NK-92 (cell line): ENCODE measurements around the gene GOLGA8Q.
"Not testable (repeated sequence)": the region's sequence is repeated elsewhere in the genome, so short reads cannot be mapped to it uniquely, and the experiment has no call there.

Experiments used
- DNase-seq: peaks from one replicate; lab custom pipeline; 2025; ENCODE audit not compliant: unreplicated experiment; lab: John Stamatoyannopoulos, UW

The GOLGA8Q gene, protein sequence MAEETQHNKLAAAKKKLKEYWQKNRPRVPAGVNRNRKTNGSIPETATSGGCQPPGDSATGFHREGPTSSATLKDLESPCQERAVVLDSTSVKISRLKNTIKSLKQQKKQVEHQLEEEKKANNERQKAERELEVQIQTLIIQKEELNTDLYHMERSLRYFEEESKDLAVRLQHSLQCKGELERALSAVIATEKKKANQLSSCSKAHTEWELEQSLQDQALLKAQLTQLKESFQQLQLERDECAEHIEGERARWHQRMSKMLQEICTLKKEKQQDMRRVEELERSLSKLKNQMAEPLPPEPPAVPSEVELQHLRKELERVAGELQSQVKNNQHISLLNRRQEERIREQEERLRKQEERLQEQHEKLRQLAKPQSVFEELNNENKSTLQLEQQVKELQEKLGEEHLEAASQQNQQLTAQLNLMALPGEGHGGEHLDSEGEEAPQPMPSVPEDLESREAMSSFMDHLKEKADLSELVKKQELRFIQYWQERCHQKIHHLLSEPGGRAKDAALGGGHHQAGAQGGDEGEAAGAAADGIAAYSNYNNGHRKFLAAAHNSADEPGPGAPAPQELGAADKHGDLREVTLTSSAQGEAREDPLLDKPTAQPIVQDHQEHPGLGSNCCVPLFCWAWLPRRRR

GRCh38 chr15:30551750-30552149, at the start of gene GOLGA8Q:
Gene GOLGA8Q, plus strand, starts transcription at chr15:30552050. Its CDS starts 28 bp downstream, at chr15:30552078.
- not testable (repeated sequence) for DNase-seq

GRCh38 chr15:30502904-30503781, 48.7 kb upstream of the GOLGA8Q start:
- DNase-seq = not testable (repeated sequence)

DNA sequence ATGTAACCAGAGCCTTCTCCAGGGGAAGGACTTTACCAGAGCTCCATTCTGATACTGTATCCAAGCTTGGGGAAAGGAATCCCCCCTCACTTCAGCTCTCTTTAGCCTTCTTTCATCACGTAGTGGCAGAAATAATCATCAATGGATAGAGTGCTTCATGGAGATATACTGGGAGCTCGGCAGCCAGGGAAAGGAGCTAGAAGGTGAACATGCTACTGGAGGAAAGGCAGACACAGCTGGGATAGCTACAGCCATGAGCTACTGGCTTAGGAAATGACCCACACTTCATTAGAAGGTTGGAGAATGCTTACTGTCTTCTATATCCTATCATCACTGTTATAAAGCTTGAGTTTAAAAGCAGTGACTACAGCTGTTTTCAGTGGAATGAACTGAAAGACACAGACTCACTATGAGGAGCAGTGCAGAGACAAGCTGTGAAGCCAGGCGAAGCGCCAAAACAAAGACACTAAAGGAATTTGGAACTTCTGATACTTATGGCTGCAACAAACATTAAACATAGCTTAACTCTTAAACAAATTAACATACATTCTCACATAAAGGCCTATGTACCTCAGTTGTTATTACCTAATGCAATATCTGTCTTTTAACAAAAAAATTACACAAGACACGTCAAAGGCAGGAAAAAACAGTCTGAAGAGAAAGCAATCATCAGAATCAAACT, 47.5 kb upstream of the GOLGA8Q start:
- not testable (repeated sequence) for DNase-seq

DNA sequence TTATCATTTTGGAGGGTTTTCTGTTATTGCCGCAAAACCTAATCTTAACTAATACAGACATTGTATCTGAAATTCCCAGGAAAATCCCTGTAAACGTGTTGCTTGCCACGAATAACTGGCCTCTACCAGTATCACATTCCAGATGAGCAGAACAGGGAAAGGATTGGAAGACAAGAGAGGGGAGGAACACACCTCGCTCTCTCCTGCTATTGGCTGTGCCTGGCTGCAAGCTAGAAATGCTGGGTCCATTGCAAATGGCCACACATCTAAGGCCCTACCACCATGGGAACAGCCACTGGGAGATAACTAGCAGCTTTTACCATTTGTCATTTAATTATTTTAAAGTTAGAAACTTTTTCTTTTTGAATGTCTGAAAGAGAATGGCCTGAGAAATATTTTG, 37.3 kb upstream of the GOLGA8Q start:
- not testable (repeated sequence) for DNase-seq

GRCh38 chr15:30523453-30524243, 28.2 kb upstream of the GOLGA8Q start:
- DNase-seq = not testable (repeated sequence)

DNA sequence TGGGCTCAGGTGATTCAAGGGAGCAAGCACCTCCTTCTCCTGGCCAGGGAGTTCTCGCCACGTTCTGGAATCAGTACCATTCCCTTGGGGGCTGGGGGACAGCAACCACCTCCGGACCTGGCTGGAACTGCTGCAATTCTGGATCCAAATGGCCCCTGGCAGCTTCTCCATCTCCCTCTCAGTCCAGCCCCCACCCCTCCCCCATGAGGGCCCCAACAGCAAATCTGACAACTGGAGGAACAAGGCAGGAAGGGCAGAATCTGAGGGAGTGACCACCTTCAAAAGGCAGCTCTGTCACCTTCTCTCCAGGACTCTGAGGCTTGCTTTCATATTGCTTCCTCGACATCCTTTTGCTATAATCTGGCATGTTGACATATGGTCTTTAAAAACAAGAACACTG, 25.9 kb upstream of the GOLGA8Q start:
- DNase-seq = not testable (repeated sequence)

- DNase-seq = not testable (repeated sequence)
These were observed 22.8 kb upstream of the GOLGA8Q start for GRCh38 chr15:30529049-30529448.

DNA sequence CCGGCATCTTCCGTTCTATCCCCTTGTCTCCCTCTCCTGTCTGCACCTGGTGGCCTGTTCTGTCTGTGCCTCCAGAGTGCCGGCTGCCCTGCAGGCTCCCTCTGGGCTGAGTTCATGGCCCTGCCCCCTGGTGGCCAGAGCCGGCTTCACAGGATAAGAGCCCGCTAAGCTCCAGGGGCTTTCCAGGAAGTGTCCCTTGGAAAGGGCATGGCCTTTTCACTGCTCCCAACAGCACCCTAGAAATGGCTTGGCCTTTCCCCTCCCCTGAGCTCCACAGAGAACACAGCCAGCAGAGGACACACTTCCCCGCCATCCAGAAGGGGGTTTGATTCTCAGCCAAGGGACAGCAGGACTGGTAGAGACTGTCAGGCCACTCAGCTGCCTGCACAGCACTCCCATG, 15.1 kb downstream of the GOLGA8Q start:
- not testable (repeated sequence) for DNase-seq

DNA sequence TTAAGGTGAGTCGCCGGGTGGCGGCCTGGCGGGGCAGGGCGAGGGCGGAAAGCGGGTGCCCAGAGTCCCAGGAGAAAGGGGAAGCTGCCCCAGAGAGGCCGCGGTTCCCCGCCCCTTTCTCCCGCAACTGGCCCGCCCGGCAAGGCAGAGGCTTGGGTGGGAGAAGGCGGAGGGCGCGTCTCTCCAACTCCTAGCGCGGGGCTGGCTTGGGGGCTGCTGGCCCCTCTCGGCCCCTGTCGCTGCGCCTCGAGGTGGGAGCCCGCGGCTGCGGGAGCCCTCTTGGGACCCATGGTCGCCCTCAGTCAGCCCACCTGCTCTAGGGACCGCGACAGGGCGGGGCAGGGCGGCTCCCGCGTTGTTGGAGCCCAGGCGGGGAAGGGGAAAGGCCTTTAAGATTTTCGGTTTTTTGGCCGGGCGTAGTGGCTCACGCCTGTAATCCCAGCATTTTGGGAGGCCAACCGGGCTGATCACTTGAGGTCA, 21.2 kb downstream of the GOLGA8Q start:
- DNase-seq = not testable (repeated sequence)

DNA sequence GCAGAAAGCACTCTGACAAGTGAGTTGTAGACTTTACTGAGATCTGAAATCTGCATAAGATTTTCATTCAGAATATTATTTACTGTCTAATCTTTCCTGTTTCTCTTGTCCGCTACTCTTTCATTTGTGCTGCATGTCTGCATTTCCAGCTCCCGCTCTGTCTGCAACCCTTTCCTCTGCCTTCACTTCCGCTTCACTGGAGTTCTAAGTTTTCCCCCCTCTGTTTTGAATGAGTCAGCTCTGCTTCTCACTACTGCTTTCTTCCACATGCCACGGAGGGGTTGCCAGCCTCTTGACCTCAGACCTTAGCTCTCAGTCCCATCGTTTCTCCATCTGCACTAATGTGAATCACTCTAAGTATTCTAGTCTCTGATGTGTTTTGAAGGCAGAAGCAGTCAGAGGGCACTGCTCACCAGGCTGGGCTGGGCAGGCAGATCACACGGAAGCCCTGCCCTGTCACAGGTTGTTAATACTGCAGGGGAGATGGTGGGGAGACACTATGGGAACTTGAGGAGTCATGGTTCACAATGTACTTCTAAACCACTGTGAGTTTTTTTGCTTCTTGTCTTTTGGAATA, 27.6 kb downstream of the GOLGA8Q start:
- not testable (repeated sequence) for DNase-seq

DNA sequence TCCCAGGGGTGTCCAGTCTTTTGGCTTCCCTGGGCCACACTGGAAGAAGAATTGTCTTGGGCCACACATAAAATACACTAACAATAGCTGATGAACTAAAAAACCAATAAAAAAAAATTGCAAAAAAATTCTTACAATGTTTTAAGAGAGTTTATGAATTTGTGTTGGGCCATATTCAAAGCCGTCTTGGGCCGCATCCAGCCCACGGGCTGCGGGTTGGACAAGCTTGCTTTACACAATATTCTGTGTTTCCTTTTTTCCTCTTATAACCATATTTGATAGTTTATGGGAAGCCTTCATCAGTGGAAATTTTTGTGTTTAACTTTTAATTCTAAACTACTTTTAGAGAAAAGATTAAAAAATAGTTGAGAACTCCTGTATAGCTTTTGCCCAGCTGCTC, 28.9 kb downstream of the GOLGA8Q start:
- not testable (repeated sequence) for DNase-seq

DNA sequence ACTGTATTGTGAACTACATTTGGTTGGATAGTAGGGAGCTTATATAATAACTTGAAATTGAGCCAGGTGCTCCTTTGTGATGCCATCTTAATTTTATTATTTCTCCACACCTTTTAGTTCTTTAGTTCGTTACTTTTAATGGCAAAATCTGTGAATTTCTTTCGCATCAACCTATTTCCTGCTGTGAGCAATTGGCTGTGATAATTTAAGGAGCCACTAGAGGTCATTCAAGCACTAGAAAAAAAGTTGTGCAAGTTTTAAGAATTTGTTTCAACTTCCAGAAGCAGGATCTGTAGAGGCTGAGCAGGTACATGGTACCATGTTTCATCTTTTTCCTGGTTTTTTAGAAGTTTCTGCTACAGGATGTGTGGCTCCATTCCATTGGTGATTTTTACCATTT, 47.1 kb downstream of the GOLGA8Q start:
- not testable (repeated sequence) for DNase-seq

- not testable (repeated sequence) for DNase-seq
These were observed 51.9 kb downstream of the GOLGA8Q start, which contains the start of gene GOLGA8H for GRCh38 chr15:30603796-30604195. Gene GOLGA8H, plus strand, starts transcription at chr15:30604028. Its CDS starts 98 bp downstream, at chr15:30604126.
